ENCODE data around the gene ARFGAP1.

- TF ChIP-seq, protein P1, sequence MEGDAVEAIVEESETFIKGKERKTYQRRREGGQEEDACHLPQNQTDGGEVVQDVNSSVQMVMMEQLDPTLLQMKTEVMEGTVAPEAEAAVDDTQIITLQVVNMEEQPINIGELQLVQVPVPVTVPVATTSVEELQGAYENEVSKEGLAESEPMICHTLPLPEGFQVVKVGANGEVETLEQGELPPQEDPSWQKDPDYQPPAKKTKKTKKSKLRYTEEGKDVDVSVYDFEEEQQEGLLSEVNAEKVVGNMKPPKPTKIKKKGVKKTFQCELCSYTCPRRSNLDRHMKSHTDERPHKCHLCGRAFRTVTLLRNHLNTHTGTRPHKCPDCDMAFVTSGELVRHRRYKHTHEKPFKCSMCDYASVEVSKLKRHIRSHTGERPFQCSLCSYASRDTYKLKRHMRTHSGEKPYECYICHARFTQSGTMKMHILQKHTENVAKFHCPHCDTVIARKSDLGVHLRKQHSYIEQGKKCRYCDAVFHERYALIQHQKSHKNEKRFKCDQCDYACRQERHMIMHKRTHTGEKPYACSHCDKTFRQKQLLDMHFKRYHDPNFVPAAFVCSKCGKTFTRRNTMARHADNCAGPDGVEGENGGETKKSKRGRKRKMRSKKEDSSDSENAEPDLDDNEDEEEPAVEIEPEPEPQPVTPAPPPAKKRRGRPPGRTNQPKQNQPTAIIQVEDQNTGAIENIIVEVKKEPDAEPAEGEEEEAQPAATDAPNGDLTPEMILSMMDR (IDR thresholded peaks at IDR 0.05; ENCODE audit: insufficient read depth, low read depth, low read length): no peak
- no peak for TF ChIP-seq EZH2 (IDR thresholded peaks at IDR 0.05; ENCODE audit: insufficient read depth, low read length)
These were observed 39.6 kb upstream of the ARFGAP1 start for GRCh38 chr20:63233061-63233344.
